HG02588 (cell line): ENCODE data around the gene POLR2I.
"Not testable (repeated sequence)": the region's sequence is repeated elsewhere in the genome, so short reads cannot be mapped to it uniquely, and the experiment has no call there.

ENCODE experiments used
- ATAC-seq: cut with Tn5 transposase; IDR thresholded peaks from one replicate; pipeline ENCODE4 v1.9.1; 2021; ENCODE audit warnings: mild to moderate bottlenecking, moderate library complexity; ENCODE audit not compliant: unreplicated experiment

Gene POLR2I

GRCh38 chr19:36101550-36102327 is 12.9 kb downstream of the POLR2I start:
- ATAC-seq, result no peak

- ATAC-seq, result no peak
Observed at GRCh38 chr19:36100476-36100875, 14.2 kb downstream of the POLR2I start.

- no peak for ATAC-seq
Observed at GRCh38 chr19:36099166-36099785, 15.4 kb downstream of the POLR2I start.

GRCh38 chr19:36097036-36097435 is 17.6 kb downstream of the POLR2I start:
- ATAC-seq, result no peak

- ATAC-seq, result no peak
Observed at GRCh38 chr19:36093687-36094086, 21.0 kb downstream of the POLR2I start.

GRCh38 chr19:36093146-36093662 is 21.5 kb downstream of the POLR2I start:
- ATAC-seq, result no peak

GRCh38 chr19:36092566-36092965 is 22.1 kb downstream of the POLR2I start:
- ATAC-seq, result no peak

GRCh38 chr19:36090910-36091695 is 23.6 kb downstream of the POLR2I start:
- no peak for ATAC-seq

GRCh38 chr19:36089847-36090246 is 24.8 kb downstream of the POLR2I start:
- no peak for ATAC-seq

GRCh38 chr19:36086326-36086725 is 28.3 kb downstream of the POLR2I start:
- ATAC-seq, result no peak

- ATAC-seq, result no peak
Observed at GRCh38 chr19:36084231-36085009, 30.3 kb downstream of the POLR2I start.

- no peak for ATAC-seq
Observed at GRCh38 chr19:36082916-36083315, 31.8 kb downstream of the POLR2I start.

GRCh38 chr19:36081894-36082293 is 32.8 kb downstream of the POLR2I start:
- no peak for ATAC-seq

GRCh38 chr19:36081385-36081784 is 33.3 kb downstream of the POLR2I start:
- no peak for ATAC-seq

- ATAC-seq, result no peak
Observed at GRCh38 chr19:36079389-36079945, 35.2 kb downstream of the POLR2I start.

- ATAC-seq, result no peak
Observed at GRCh38 chr19:36073121-36073876, 41.4 kb downstream of the POLR2I start.

- ATAC-seq, result no peak
Observed at GRCh38 chr19:36072081-36072480, 42.6 kb downstream of the POLR2I start.

- ATAC-seq, result not testable (repeated sequence)
Observed at GRCh38 chr19:36068810-36069499, 45.7 kb downstream of the POLR2I start.

GRCh38 chr19:36067681-36068080 is 47.0 kb downstream of the POLR2I start:
- ATAC-seq, result no peak
